ENCODE data around the gene HOXA4.

GRCh38 chr7:27150568-27151340 lies 20.2 kb upstream of the HOXA4 start:
- TF ChIP-seq CTCF (IDR thresholded peaks at IDR 0.05; ENCODE audit: low read depth, low read length, poor library complexity, severe bottlenecking) (peak; percentile 98), EZH2phosphoT487 (IDR thresholded peaks at IDR 0.05; ENCODE audit: borderline replicate concordance, low read length) (no peak)

Measured in DOHH2 (cell line).